Esophagus muscularis mucosa (tissue), 4 donors: ENCODE measurements around the gene FBXL7.

ENCODE experiments used
- CTCF ChIP-seq, 3 experiments: fragments of 200-600 bp in 2 of 3; fragments of 450-650 bp in 1 of 3; sonication (generic) in 2 of 3; IDR thresholded peaks; one replicate each; pipeline ENCODE4 v1.5.1; 2017 to 2019; ENCODE audit warnings: antibody characterized with exemption in 3 of 3, mild to moderate bottlenecking in 2 of 3, moderate library complexity in 1 of 3
- EP300 ChIP-seq: sonication (generic); formaldehyde crosslinking; IDR thresholded peaks from one replicate; pipeline ENCODE4 v1.6.1; 2017; ENCODE audit warnings: antibody characterized with exemption
- POLR2AphosphoS5 ChIP-seq, 2 donors: sonication (generic); formaldehyde crosslinking; IDR thresholded peaks; one replicate each; pipeline ENCODE4 v1.6.1; 2017; ENCODE audit warnings: antibody characterized with exemption in 2 of 2

GRCh38 chr5:15612915-15613635 lies 113.1 kb downstream of the FBXL7 start:
- TF ChIP-seq EP300 (no peak), POLR2AphosphoS5 (IDR thresholded peaks at IDR 0.05) (no peak), CTCF (IDR thresholded peaks at IDR 0.05) (no peak)
